Trophoblast cell (in vitro differentiated cells and primary cell): Measurements from ENCODE around the gene NFE2L3.

Experiments used
- DNase-seq, 2 donors: peaks; one replicate each; pipeline ENCODE4 v3.0.0-alpha.2; 2016
- H2AFZ ChIP-seq: 2 replicates; pipeline ENCODE4 v1.6.1; 2013; ENCODE audit warnings: low read length, moderate library complexity, mild to moderate bottlenecking; ENCODE audit not compliant: insufficient read depth, poor library complexity
- H2AK5ac ChIP-seq: 2 replicates; pipeline ENCODE4 v1.6.1; 2013; ENCODE audit warnings: mild to moderate bottlenecking, low read length
- H2BK120ac ChIP-seq: 2 replicates; pipeline ENCODE4 v1.6.1; 2013; ENCODE audit warnings: low read length, mild to moderate bottlenecking, moderate library complexity; ENCODE audit not compliant: insufficient read depth, poor library complexity
- H2BK12ac ChIP-seq: 2 replicates; pipeline ENCODE4 v1.6.1; 2013; ENCODE audit warnings: mild to moderate bottlenecking, low read length, moderate library complexity
- H2BK5ac ChIP-seq: 2 replicates; pipeline ENCODE4 v1.6.1; 2013; ENCODE audit warnings: low read length, low read depth, moderate library complexity, mild to moderate bottlenecking; ENCODE audit not compliant: poor library complexity
- H3K14ac ChIP-seq: 2 replicates; pipeline ENCODE4 v1.6.1; 2013; ENCODE audit warnings: mild to moderate bottlenecking, low read length
- H3K18ac ChIP-seq: 2 replicates; pipeline ENCODE4 v1.6.1; 2013; ENCODE audit warnings: mild to moderate bottlenecking, low read length
- H3K23ac ChIP-seq: 2 replicates; pipeline ENCODE4 v1.6.1; 2013; ENCODE audit warnings: low read length
- H3K27ac ChIP-seq: 2 replicates; pipeline ENCODE4 v1.5.1; 2013; ENCODE audit warnings: low read depth, mild to moderate bottlenecking, inconsistent platforms, low read length, moderate library complexity
- H3K27me3 ChIP-seq: 2 replicates; pipeline ENCODE4 v1.6.1; 2013; ENCODE audit warnings: inconsistent platforms, mild to moderate bottlenecking, low read length, moderate library complexity; ENCODE audit not compliant: insufficient read depth
- H3K36me3 ChIP-seq, 2 experiments: 1 replicate in 1 of 2; 2 replicates in 1 of 2; pipeline ENCODE4 v1.6.1; 2013; ENCODE audit warnings: low read length in 2 of 2, mild to moderate bottlenecking in 2 of 2, moderate library complexity in 1 of 2; ENCODE audit not compliant: insufficient read depth in 2 of 2, control insufficient read depth in 1 of 2
- H3K4ac ChIP-seq: 2 replicates; pipeline ENCODE4 v1.6.1; 2013; ENCODE audit warnings: low read depth, mild to moderate bottlenecking, low read length, moderate library complexity
- H3K4me1 ChIP-seq, 2 experiments: 1 replicate in 1 of 2; 2 replicates in 1 of 2; pipeline ENCODE4 v1.6.1; 2013; ENCODE audit warnings: low read length in 2 of 2, mild to moderate bottlenecking in 2 of 2, moderate library complexity in 1 of 2; ENCODE audit not compliant: insufficient read depth in 2 of 2, control insufficient read depth in 1 of 2
- H3K4me2 ChIP-seq: 2 replicates; pipeline ENCODE4 v1.6.1; 2013; ENCODE audit warnings: inconsistent platforms, mild to moderate bottlenecking, low read length, moderate library complexity
- H3K4me3 ChIP-seq: 2 replicates; pipeline ENCODE4 v1.5.1; 2013; ENCODE audit warnings: mild to moderate bottlenecking, low read depth, low read length, inconsistent platforms
- H3K79me1 ChIP-seq: one replicate; pipeline ENCODE4 v1.6.1; 2013; ENCODE audit warnings: low read length
- H3K79me2 ChIP-seq: 2 replicates; pipeline ENCODE4 v1.6.1; 2013; ENCODE audit warnings: low read length, mild to moderate bottlenecking; ENCODE audit not compliant: control insufficient read depth, insufficient read depth, poor library complexity
- H3K9ac ChIP-seq: 2 replicates; pipeline ENCODE4 v1.6.1; 2013; ENCODE audit warnings: mild to moderate bottlenecking, low read length
- H3K9me3 ChIP-seq: 2 replicates; pipeline ENCODE4 v1.6.1; 2013; ENCODE audit warnings: low read depth, mild to moderate bottlenecking, control low read depth, inconsistent platforms, low read length; ENCODE audit not compliant: insufficient read depth
- H4K12ac ChIP-seq: 2 replicates; pipeline ENCODE4 v1.6.1; 2013; ENCODE audit warnings: low read depth, mild to moderate bottlenecking, low read length, moderate library complexity
- H4K8ac ChIP-seq: 2 replicates; pipeline ENCODE4 v1.6.1; 2013; ENCODE audit warnings: low read depth, mild to moderate bottlenecking, low read length, moderate library complexity
- H4K91ac ChIP-seq: one replicate; pipeline ENCODE4 v1.6.1; 2013; ENCODE audit warnings: low read depth, mild to moderate bottlenecking, low read length, moderate library complexity
- WGBS: extraction: QIAGEN DNeasy Blood & Tissue Kit; methylation state at CpG from one replicate; pipeline ENCODE4 v1.1.7; 2013; ENCODE audit warnings: missing lambda C conversion rate; ENCODE audit not compliant: insufficient read length, insufficient coverage; ENCODE audit errors: extremely low coverage; 5-methylcytosine and 5-hydroxymethylcytosine counted together

NFE2L3 gene

DNA sequence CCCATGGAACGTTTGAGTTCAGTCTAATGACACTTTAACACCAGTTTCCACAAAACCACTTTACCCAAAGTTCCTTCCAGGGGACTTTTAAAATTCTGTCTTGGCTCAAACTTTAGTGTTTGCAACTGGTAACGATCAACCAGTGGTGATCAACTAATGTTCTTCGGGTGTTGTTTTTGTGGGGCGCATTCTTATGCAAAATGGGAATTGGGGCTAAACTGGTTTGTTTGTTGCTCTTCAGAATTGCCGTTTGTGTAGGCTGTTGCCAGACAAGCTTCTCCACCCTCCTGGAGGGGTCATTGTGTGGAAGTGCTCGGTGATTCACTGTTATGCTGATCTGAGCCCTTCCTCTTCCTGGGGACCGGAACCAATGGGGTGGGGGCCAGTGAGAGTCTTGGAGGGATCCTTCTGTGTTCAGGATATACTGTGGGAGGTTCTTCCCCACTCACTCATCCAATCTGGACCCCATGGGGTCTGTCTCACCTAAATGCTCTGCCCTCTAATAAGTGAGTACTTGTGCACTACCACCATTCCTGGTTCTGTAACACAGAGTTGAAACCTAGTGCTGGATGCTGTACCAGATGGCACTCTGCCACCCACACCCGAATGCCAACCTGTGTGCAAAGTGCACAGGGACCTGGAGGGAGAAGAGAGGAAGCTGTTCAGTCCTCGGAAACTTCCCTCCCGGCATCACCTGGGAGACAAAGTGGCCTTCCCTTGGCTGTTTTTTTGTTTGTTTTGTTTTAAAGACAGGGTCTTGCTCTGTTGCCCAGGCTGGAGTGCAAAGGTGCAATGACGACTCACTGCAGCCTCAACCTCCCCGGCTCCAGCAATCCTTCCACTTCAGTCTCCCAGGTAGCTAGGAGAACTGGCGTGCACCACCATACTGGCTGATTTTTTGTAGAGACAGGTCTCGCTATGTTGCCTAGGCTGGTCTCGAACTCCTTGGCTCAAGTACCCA is 2.1 kb downstream of the NFE2L3 start:
- Histone ChIP-seq H3K27me3 (peaks cover 5% of the 10 kb centered on the region), H3K14ac (no peak overlapping the region), H2BK120ac (no peak overlapping the region), H3K4ac (no peak overlapping the region), H3K4me2 (peak overlapping the region; percentile 90), H3K79me1 (peaks cover 19% of the 10 kb centered on the region), H4K8ac (no peak overlapping the region), H4K12ac (no peak overlapping the region), H3K18ac (no peak overlapping the region), H2BK5ac (no peak overlapping the region), H2AK5ac (no peak overlapping the region), H3K23ac (no peak overlapping the region), H3K36me3 (no peaks in the 10 kb centered on the region), H4K91ac (no peak overlapping the region), H3K79me2 (peaks cover 4% of the 10 kb centered on the region), H3K27ac (no peak overlapping the region), H3K9me3 (peaks cover 5% of the 10 kb centered on the region), H3K4me1 (peaks cover 20 to 40% of the 10 kb centered on the region in 2 experiments), H2AFZ (no peak overlapping the region), H3K9ac (no peak overlapping the region), H3K4me3 (peak overlapping the region; percentile 15), H2BK12ac (no peak overlapping the region)
- no CpG with 5 or more reads among the region's 15 CpGs for WGBS
- DNase-seq = no peak

- Histone ChIP-seq H3K4me3 (no peak overlapping the region), H2BK5ac (no peak overlapping the region), H4K8ac (no peak overlapping the region), H4K91ac (no peak overlapping the region), H3K27ac (peak overlapping the region; percentile 1), H3K79me1 (peaks cover 20% of the 10 kb centered on the region), H3K14ac (no peak overlapping the region), H3K9ac (no peak overlapping the region), H3K27me3 (peaks cover 5% of the 10 kb centered on the region), H4K12ac (no peak overlapping the region), H2AFZ (no peak overlapping the region), H3K9me3 (peaks cover 5% of the 10 kb centered on the region), H3K23ac (no peak overlapping the region), H3K79me2 (peaks cover 4% of the 10 kb centered on the region), H2BK120ac (no peak overlapping the region), H3K4me1 (peaks cover 20 to 47% of the 10 kb centered on the region in 2 experiments), H2AK5ac (no peak overlapping the region), H3K4ac (no peak overlapping the region), H2BK12ac (no peak overlapping the region), H3K36me3 (no peaks in the 10 kb centered on the region), H3K4me2 (peak overlapping the region; percentile 4), H3K18ac (no peak overlapping the region)
- DNase-seq = peak in 1 of 2 donors; percentile 44
- WGBS = no CpG with 5 or more reads among the region's 8 CpGs
Measured at GRCh38 chr7:26155531-26156375, 3.8 kb downstream of the NFE2L3 start.

DNA sequence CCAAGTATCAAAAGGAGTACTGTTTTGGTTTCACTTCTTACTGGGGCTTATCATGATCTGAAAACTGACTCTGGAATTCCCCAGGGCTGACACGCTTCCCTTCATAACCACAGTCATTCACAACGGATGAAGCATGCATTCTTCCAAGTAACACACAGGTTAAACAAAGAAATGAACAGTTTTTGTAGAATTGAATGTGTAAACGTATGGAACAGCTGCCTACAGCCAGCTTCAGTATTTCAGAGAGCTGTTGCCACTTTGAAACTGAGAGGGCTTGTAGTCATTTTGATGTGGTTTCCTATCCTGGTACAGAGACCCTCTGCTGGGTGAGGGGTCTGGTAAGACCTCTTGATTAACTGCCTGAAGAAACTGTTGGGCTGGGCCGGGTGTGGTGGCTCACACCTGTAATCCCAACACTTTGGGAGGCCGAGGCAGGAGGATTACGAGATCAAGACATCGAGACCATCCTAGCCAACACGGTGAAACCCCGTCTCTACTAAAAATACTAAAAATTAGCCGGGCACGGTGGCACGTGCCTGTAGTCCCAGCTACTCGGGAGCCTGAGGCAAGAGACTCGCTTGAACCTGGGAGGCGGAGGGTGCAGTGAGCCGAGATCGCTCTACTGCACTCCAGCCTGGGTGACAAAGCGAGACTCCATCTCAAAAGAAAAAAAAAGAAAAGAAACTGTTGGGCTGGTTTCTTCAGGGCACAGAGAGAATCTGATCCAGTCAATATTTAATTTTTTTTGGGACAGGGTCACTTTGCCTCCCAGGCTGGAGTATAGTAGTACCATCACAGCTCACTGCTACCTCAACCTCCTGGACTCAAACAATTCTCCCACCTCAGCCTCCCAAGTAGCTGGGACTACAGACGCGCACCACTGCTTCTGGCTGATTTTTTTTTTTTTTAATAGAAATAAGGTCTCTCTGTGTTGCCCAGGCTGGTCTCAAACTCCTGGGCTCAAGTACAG is 4.7 kb downstream of the NFE2L3 start:
- no peak overlapping the region for H4K12ac ChIP-seq
- H3K36me3 ChIP-seq = no peaks in the 10 kb centered on the region
- H4K8ac ChIP-seq = no peak overlapping the region
- H4K91ac ChIP-seq = peak overlapping the region; percentile 56
- H3K14ac ChIP-seq = peak overlapping the region; percentile 23
- peaks cover 4% of the 10 kb centered on the region for H3K79me2 ChIP-seq
- H2BK120ac ChIP-seq = peak overlapping the region; percentile 22
- H3K27me3 ChIP-seq = peaks cover 5% of the 10 kb centered on the region
- no peak overlapping the region for H3K4me3 ChIP-seq
- H2BK12ac ChIP-seq = peak overlapping the region; percentile 53
- H2BK5ac ChIP-seq = peak overlapping the region; percentile 50
- no CpG with 5 or more reads among the region's 20 CpGs for WGBS
- H2AFZ ChIP-seq = no peak overlapping the region
- no peak overlapping the region for H2AK5ac ChIP-seq
- no peak overlapping the region for H3K9ac ChIP-seq
- peak; percentile 83 to 91 for DNase-seq
- H3K79me1 ChIP-seq = peaks cover 20% of the 10 kb centered on the region
- H3K9me3 ChIP-seq = peaks cover 5% of the 10 kb centered on the region
- H3K4ac ChIP-seq = peak overlapping the region; percentile 47
- no peak overlapping the region for H3K4me2 ChIP-seq
- H3K4me1 ChIP-seq = peaks cover 19 to 45% of the 10 kb centered on the region in 2 experiments
- peak overlapping the region; percentile 69 for H3K27ac ChIP-seq
- H3K18ac ChIP-seq = no peak overlapping the region
- H3K23ac ChIP-seq = no peak overlapping the region
